Measurements from ENCODE around the gene EP300.

DNA sequence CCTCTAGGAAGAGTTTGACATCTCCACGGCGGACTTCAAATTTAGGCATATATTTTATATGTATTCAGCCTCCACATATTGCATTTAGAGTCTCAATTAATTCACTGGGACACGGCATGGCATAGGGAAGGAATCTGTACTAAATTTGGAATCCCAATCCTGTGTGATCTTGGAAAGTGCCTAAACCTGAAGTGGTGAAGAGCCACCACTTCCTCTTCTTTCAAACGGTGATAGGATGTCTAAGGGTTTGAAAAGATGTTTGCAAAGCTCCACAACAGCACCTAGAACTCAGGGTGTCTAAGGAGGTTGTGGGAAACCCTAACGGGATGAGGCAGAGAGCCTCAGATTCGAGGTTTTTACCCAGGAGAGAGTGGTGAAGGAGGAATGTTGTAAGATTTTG is 111.7 kb downstream of the EP300 start:
- TF ChIP-seq, protein P1, sequence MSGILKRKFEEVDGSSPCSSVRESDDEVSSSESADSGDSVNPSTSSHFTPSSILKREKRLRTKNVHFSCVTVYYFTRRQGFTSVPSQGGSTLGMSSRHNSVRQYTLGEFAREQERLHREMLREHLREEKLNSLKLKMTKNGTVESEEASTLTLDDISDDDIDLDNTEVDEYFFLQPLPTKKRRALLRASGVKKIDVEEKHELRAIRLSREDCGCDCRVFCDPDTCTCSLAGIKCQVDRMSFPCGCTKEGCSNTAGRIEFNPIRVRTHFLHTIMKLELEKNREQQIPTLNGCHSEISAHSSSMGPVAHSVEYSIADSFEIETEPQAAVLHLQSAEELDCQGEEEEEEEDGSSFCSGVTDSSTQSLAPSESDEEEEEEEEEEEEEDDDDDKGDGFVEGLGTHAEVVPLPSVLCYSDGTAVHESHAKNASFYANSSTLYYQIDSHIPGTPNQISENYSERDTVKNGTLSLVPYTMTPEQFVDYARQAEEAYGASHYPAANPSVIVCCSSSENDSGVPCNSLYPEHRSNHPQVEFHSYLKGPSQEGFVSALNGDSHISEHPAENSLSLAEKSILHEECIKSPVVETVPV (CRISPR knock-in tag; IDR thresholded peaks at IDR 0.05), result no peak
- no peak for TF ChIP-seq SNAI2 (CRISPR knock-in tag; IDR thresholded peaks at IDR 0.05)
- no peak for TF ChIP-seq ZFP30 (CRISPR knock-in tag; IDR thresholded peaks at IDR 0.05)
- no peak for TF ChIP-seq GLIS3 (CRISPR knock-in tag; IDR thresholded peaks at IDR 0.05)
- TF ChIP-seq BACH2 (CRISPR knock-in tag; IDR thresholded peaks at IDR 0.05; ENCODE audit: borderline replicate concordance), result no peak
- TF ChIP-seq CSDC2 (CRISPR knock-in tag; IDR thresholded peaks at IDR 0.05), result no peak
- no peak for TF ChIP-seq ARNTL (CRISPR knock-in tag; IDR thresholded peaks at IDR 0.05; ENCODE audit: borderline replicate concordance, low read depth)
- TF ChIP-seq ESRRG (CRISPR knock-in tag; IDR thresholded peaks at IDR 0.05), result no peak
- TF ChIP-seq RARB (CRISPR knock-in tag; IDR thresholded peaks at IDR 0.05), result no peak
- TF ChIP-seq, protein P2, sequence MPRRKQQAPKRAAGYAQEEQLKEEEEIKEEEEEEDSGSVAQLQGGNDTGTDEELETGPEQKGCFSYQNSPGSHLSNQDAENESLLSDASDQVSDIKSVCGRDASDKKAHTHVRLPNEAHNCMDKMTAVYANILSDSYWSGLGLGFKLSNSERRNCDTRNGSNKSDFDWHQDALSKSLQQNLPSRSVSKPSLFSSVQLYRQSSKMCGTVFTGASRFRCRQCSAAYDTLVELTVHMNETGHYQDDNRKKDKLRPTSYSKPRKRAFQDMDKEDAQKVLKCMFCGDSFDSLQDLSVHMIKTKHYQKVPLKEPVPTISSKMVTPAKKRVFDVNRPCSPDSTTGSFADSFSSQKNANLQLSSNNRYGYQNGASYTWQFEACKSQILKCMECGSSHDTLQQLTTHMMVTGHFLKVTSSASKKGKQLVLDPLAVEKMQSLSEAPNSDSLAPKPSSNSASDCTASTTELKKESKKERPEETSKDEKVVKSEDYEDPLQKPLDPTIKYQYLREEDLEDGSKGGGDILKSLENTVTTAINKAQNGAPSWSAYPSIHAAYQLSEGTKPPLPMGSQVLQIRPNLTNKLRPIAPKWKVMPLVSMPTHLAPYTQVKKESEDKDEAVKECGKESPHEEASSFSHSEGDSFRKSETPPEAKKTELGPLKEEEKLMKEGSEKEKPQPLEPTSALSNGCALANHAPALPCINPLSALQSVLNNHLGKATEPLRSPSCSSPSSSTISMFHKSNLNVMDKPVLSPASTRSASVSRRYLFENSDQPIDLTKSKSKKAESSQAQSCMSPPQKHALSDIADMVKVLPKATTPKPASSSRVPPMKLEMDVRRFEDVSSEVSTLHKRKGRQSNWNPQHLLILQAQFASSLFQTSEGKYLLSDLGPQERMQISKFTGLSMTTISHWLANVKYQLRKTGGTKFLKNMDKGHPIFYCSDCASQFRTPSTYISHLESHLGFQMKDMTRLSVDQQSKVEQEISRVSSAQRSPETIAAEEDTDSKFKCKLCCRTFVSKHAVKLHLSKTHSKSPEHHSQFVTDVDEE (CRISPR knock-in tag; IDR thresholded peaks at IDR 0.05), result no peak
- no peak for TF ChIP-seq CREB5 (CRISPR knock-in tag; IDR thresholded peaks at IDR 0.05; ENCODE audit: low read depth)
- TF ChIP-seq TCF4 (CRISPR knock-in tag; IDR thresholded peaks at IDR 0.05; ENCODE audit: borderline replicate concordance), result no peak

All from SK-N-SH treated with all-trans-retinoic acid at 6 μM for 48 hours (cell line).